GM20000 (cell line): ENCODE measurements around the gene STK40.

Experiments used
- DNase-seq: peaks from one replicate; pipeline ENCODE4 v3.0.0; 2012; ENCODE audit warnings: low spot score
- TF ChIP-seq, protein P1 (sequence below): IDR thresholded peaks from 2 replicates; pipeline ENCODE4 v1.5.1; 2012; ENCODE audit warnings: mild to moderate bottlenecking, control low read depth; ENCODE audit errors: extremely low read depth, missing control alignments

Gene STK40

DNA sequence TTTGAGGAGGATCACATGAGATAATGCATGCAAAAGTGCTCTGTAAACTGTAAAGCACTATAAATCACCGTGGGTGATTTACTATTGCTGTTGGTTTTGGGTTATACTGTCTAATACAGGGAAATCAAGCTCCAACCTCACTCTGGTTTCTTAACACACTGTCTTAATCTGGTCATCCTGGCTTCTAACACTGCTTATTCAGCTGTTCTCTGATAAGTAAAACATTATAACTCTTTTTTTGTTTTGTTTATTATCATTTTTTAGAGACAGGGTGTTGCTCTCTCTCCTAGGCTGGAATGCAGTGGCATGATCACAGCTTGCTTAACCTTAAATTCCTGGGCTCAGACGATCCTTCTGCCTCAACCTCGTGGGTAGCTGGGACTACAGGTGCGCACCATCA lies 33.8 kb upstream of the STK40 start:
- TF ChIP-seq, protein P1, sequence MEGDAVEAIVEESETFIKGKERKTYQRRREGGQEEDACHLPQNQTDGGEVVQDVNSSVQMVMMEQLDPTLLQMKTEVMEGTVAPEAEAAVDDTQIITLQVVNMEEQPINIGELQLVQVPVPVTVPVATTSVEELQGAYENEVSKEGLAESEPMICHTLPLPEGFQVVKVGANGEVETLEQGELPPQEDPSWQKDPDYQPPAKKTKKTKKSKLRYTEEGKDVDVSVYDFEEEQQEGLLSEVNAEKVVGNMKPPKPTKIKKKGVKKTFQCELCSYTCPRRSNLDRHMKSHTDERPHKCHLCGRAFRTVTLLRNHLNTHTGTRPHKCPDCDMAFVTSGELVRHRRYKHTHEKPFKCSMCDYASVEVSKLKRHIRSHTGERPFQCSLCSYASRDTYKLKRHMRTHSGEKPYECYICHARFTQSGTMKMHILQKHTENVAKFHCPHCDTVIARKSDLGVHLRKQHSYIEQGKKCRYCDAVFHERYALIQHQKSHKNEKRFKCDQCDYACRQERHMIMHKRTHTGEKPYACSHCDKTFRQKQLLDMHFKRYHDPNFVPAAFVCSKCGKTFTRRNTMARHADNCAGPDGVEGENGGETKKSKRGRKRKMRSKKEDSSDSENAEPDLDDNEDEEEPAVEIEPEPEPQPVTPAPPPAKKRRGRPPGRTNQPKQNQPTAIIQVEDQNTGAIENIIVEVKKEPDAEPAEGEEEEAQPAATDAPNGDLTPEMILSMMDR = no peak
- DNase-seq = no peak

DNA sequence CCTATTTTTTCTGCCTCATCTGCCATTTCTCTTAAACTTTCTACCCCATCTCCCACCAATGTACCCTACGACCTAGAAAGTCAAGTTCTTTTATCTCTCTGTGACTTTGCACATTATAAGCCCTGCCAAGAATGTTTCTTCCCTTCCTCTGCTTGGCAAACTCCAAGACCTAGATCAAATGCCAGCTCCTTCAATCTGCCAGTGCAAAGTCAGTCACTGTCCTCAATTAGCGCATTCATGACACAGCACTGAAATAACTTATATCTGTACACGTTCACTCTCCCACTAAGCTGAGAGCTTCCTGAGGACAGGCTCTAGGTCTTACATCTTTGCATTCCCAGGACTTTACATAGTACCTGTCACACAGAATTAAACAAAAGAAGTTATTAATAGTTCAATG lies 33.4 kb upstream of the STK40 start:
- TF ChIP-seq, protein P1 = no peak
- no peak for DNase-seq

DNA sequence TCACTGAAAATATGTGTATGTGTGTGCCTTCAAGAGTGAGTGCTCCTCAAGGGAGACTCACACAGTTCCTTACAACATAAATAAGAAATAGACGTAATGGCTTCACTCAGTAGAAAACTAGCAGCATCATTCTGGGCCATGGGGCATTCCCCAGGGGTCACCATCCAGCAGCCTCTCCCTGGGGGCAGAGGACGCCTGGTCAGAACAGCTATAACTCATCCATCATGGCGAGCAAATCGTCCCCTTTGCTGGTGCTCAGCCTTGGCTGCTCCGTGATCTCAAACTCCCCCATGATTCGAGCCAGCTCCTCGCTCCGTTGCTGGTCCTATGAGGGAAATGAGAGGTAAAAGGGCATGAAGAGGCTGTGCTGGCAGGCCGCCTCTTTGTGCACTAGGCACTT lies 32.2 kb upstream of the STK40 start:
- TF ChIP-seq, protein P1 = no peak
- DNase-seq = no peak

GRCh38 chr1:36415661-36416326 lies 30.1 kb upstream of the STK40 start:
- no peak for DNase-seq
- TF ChIP-seq, protein P1 = no peak

GRCh38 chr1:36414384-36414783 lies 28.7 kb upstream of the STK40 start:
- DNase-seq = no peak
- TF ChIP-seq, protein P1 = no peak

DNA sequence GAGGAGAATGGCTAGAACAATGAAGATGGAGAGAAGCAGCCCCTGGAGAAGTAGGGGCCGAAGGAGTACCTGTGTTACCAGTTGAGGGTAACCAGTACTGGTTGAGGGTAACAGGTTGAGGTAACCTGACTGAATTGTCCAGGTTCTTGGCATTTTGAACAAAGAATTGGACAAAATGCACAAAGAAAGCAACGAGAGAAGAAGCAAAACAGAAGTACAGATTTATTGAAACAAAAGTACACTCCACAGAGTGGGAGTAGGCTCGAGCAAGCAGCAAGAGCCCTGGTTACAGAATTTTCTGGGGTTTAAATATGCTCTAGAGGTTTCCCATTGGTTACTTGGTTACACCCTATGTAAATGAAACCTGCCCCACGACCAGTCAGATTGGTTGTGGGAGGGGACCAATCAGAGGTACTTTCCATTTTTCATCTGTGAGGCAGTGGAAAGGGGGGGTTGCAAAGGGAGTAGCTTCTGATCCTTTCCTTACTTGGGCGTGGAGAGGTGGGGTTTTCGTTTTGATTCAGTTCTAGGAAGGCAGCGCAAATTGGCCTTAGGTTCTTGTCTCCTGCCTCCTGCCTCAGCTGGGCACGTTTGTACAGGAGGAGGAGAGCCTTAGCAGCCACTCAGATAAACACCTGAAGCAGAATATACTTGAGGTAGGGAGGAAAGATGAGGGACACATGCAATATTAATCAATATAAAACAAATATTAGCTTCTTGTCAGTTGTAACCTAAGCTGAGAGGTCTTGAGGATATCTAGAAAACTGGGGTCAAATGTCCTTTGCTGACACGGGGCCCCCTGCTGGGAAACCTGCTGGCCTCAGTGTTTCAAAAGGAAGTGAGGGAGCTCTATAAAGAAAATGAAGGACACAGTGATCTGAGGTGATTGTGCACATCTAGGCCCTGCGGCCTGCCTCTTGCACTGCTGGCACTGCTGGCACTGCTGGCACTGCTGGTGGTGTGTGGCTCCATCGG lies 26.2 kb upstream of the STK40 start:
- TF ChIP-seq, protein P1 = no peak
- no peak for DNase-seq

GRCh38 chr1:36408479-36408878 lies 22.8 kb upstream of the STK40 start:
- DNase-seq = no peak
- TF ChIP-seq, protein P1 = no peak
